Endothelial cell (in vitro differentiated cells): ENCODE results near the gene COL10A1. TPM values are rescaled to one million over a fixed set of nuclear protein-coding genes. Genes with fewer than 3 reads are reported as not detected.
A peak's percentile ranks its signal among the peaks of the same experiment; 100 is the strongest.

ENCODE experiments used
- DNase-seq: peaks from one replicate; pipeline ENCODE4 v3.0.0; 2021; ENCODE audit warnings: low spot score
- H3K27ac Mint-ChIP-seq: one replicate; pipeline ENCODE4 v1.8.0; 2021; ENCODE audit warnings: mixed read lengths, inconsistent platforms; ENCODE audit not compliant: unreplicated experiment
- H3K27me3 Mint-ChIP-seq: one replicate; pipeline ENCODE4 v1.8.0; 2021; ENCODE audit warnings: mild to moderate bottlenecking, moderate library complexity, mixed read lengths, inconsistent platforms; ENCODE audit not compliant: unreplicated experiment
- H3K36me3 Mint-ChIP-seq: one replicate; pipeline ENCODE4 v1.8.0; 2021; ENCODE audit warnings: mild to moderate bottlenecking, low read depth, mixed read lengths, inconsistent platforms; ENCODE audit not compliant: unreplicated experiment
- H3K4me1 Mint-ChIP-seq: one replicate; pipeline ENCODE4 v1.8.0; 2021; ENCODE audit warnings: mild to moderate bottlenecking, mixed read lengths, inconsistent platforms; ENCODE audit not compliant: unreplicated experiment
- H3K4me3 Mint-ChIP-seq: one replicate; pipeline ENCODE4 v1.8.0; 2021; ENCODE audit warnings: mild to moderate bottlenecking, mixed read lengths, inconsistent platforms; ENCODE audit not compliant: unreplicated experiment
- H3K9me3 Mint-ChIP-seq: one replicate; pipeline ENCODE4 v1.8.0; 2021; ENCODE audit warnings: mixed read lengths, inconsistent platforms; ENCODE audit not compliant: unreplicated experiment
- CTCF ChIP-seq: fragments of 200-600 bp; sonication (generic); IDR thresholded peaks from one replicate; pipeline ENCODE4 v1.5.0; 2021; ENCODE audit warnings: antibody characterized with exemption; ENCODE audit not compliant: unreplicated experiment
- total RNA-seq: library from RNA; stranded (reverse); fragmentation: NEBNext Ultra II Directional; extraction: Animal tissue kit (Norgen Biotek cat#: 25700); gene quantifications from one replicate; pipeline ENCODE4 v1.2.1, GENCODE V29; 2021; ENCODE audit not compliant: unreplicated experiment

COL10A1 gene
- total RNA-seq, 1 donor from 2014 or later = not detected

- no peaks in the 10 kb centered on the region for H3K27me3 Mint-ChIP-seq
- H3K9me3 Mint-ChIP-seq = no peaks in the 10 kb centered on the region
- no peak overlapping the region for H3K4me3 Mint-ChIP-seq
- H3K27ac Mint-ChIP-seq = no peak overlapping the region
- no peak for TF ChIP-seq CTCF
- H3K4me1 Mint-ChIP-seq = no peaks in the 10 kb centered on the region
- peaks cover 13% of the 10 kb centered on the region for H3K36me3 Mint-ChIP-seq
- DNase-seq = no peak
Observed at GRCh38 chr6:116113386-116113785, 12.5 kb downstream of the COL10A1 start.

GRCh38 chr6:116111552-116112528, 14.1 kb downstream of the COL10A1 start:
- Mint-ChIP-seq H3K9me3 (no peaks in the 10 kb centered on the region), H3K4me3 (no peak overlapping the region), H3K4me1 (no peaks in the 10 kb centered on the region), H3K27me3 (no peaks in the 10 kb centered on the region), H3K36me3 (peaks cover 13% of the 10 kb centered on the region), H3K27ac (no peak overlapping the region)
- TF ChIP-seq CTCF = peak; percentile 63
- peak; percentile 56 for DNase-seq

GRCh38 chr6:116108836-116109235, 17.1 kb downstream of the COL10A1 start:
- Mint-ChIP-seq H3K27me3 (no peaks in the 10 kb centered on the region), H3K4me3 (no peak overlapping the region), H3K36me3 (peaks cover 9% of the 10 kb centered on the region), H3K9me3 (no peaks in the 10 kb centered on the region), H3K27ac (no peak overlapping the region), H3K4me1 (peaks cover 8% of the 10 kb centered on the region)
- TF ChIP-seq CTCF = no peak
- DNase-seq = no peak

- no peak overlapping the region for H3K27ac Mint-ChIP-seq
- H3K4me3 Mint-ChIP-seq = no peak overlapping the region
- no peak for DNase-seq
- TF ChIP-seq CTCF = no peak
- H3K4me1 Mint-ChIP-seq = peaks cover 26% of the 10 kb centered on the region
- no peaks in the 10 kb centered on the region for H3K27me3 Mint-ChIP-seq
- peaks cover 9% of the 10 kb centered on the region for H3K36me3 Mint-ChIP-seq
- no peaks in the 10 kb centered on the region for H3K9me3 Mint-ChIP-seq
Observed at GRCh38 chr6:116106146-116106545, 19.8 kb downstream of the COL10A1 start.

- Mint-ChIP-seq H3K27me3 (no peaks in the 10 kb centered on the region), H3K4me3 (no peak overlapping the region), H3K27ac (no peak overlapping the region), H3K4me1 (peaks cover 27% of the 10 kb centered on the region), H3K36me3 (peaks cover 5% of the 10 kb centered on the region), H3K9me3 (no peaks in the 10 kb centered on the region)
- TF ChIP-seq CTCF = no peak
- DNase-seq = no peak
Observed at GRCh38 chr6:116105247-116105646, 20.7 kb downstream of the COL10A1 start.
